Right lobe of liver (tissue), 4 donors: ENCODE data around the gene ZNF438.

Experiments used
- POLR2A ChIP-seq: fragments of 450-650 bp; IDR thresholded peaks from one replicate; pipeline ENCODE4 v1.6.1; 2017; ENCODE audit warnings: antibody characterized with exemption, mild to moderate bottlenecking
- TF ChIP-seq, protein P1 (sequence below), 4 donors: fragments of 200-600 bp in 3 of 4; fragments of 450-650 bp in 1 of 4; IDR thresholded peaks; one replicate each; pipeline versions ENCODE4 v1.5.1 to v1.8.0; 2016 to 2022; ENCODE audit warnings: antibody characterized with exemption in 4 of 4, mild to moderate bottlenecking in 2 of 4
- donor health status: DM: no; HTN: no; CAD: no.
- donor health status: DM: no; HTN: no; CAD: no.
- donor health status: DM: no; HTN: yes; CAD: no.

- no peak for TF ChIP-seq POLR2A
- TF ChIP-seq, protein P1, sequence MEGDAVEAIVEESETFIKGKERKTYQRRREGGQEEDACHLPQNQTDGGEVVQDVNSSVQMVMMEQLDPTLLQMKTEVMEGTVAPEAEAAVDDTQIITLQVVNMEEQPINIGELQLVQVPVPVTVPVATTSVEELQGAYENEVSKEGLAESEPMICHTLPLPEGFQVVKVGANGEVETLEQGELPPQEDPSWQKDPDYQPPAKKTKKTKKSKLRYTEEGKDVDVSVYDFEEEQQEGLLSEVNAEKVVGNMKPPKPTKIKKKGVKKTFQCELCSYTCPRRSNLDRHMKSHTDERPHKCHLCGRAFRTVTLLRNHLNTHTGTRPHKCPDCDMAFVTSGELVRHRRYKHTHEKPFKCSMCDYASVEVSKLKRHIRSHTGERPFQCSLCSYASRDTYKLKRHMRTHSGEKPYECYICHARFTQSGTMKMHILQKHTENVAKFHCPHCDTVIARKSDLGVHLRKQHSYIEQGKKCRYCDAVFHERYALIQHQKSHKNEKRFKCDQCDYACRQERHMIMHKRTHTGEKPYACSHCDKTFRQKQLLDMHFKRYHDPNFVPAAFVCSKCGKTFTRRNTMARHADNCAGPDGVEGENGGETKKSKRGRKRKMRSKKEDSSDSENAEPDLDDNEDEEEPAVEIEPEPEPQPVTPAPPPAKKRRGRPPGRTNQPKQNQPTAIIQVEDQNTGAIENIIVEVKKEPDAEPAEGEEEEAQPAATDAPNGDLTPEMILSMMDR (IDR thresholded peaks at IDR 0.05), result no peak
These were observed 116.5 kb downstream of the ZNF438 start for GRCh38 chr10:30915146-30915545.
